K562 (cell line): ENCODE data around the gene LZTR1. TPM values are rescaled to one million over a fixed set of nuclear protein-coding genes. Genes with fewer than 3 reads are reported as not detected.
A peak's percentile ranks its signal among the peaks of the same experiment; 100 is the strongest.

Source experiments
- ARHGAP35 ChIP-seq: fragments of 450-650 bp; IDR thresholded peaks from 2 replicates; pipeline ENCODE4 v1.6.1; 2018; ENCODE audit not compliant: partially characterized antibody
- ARID1B ChIP-seq: fragments of 450-650 bp; IDR thresholded peaks from 2 replicates; pipeline ENCODE4 v1.6.1; 2016; ENCODE audit warnings: antibody characterized with exemption, mild to moderate bottlenecking, inconsistent platforms
- BMI1 ChIP-seq: fragments of 150-350 bp; IDR thresholded peaks from 2 replicates; pipeline ENCODE4 v1.6.1; 2014; ENCODE audit warnings: low read length
- BRD9 ChIP-seq: fragments of 450-650 bp; IDR thresholded peaks from 2 replicates; pipeline ENCODE4 v1.6.1; 2018; ENCODE audit warnings: low read depth; ENCODE audit not compliant: partially characterized antibody
- CREB1 ChIP-seq, 2 experiments: sonication (generic) in 1 of 2; formaldehyde crosslinking in 1 of 2; IDR thresholded peaks; 2 replicates each; pipeline versions ENCODE4 v1.6.1 to v1.8.0; 2012 to 2022; ENCODE audit warnings: inconsistent platforms in 1 of 2, mild to moderate bottlenecking in 1 of 2, missing genetic modification reagents in 1 of 2, moderate library complexity in 1 of 2
- ELF1 ChIP-seq: fragments of 200-800 bp; sonication (Bioruptor generic); IDR thresholded peaks from 2 replicates; pipeline ENCODE4 v1.6.1; 2016; ENCODE audit warnings: missing genetic modification characterization, missing compliant biosample characterization
- EP300 ChIP-seq: IDR thresholded peaks from 2 replicates; pipeline ENCODE4 v1.6.1; 2012; ENCODE audit warnings: low read length, improper control_type of control experiment
- FIP1L1 ChIP-seq: fragments of 200-400 bp; formaldehyde crosslinking; IDR thresholded peaks from 2 replicates; pipeline ENCODE4 v1.6.1; 2018; ENCODE audit warnings: mild to moderate bottlenecking, low read depth, low read length; ENCODE audit not compliant: poor library complexity, severe bottlenecking
- HOXB6 ChIP-seq: fragments of 250-450 bp; sonication (Bioruptor Pico); IDR thresholded peaks from 2 replicates; pipeline ENCODE4 v1.5.1; 2022; ENCODE audit warnings: mild to moderate bottlenecking, borderline replicate concordance
- LCOR ChIP-seq: sonication (generic); formaldehyde crosslinking; IDR thresholded peaks from 2 replicates; pipeline ENCODE4 v1.8.0; 2022; ENCODE audit warnings: mild to moderate bottlenecking, missing genetic modification reagents
- NBN ChIP-seq: fragments of 450-650 bp; IDR thresholded peaks from 2 replicates; pipeline ENCODE4 v1.6.1; 2016; ENCODE audit warnings: low read depth, mild to moderate bottlenecking
- PHTF2 ChIP-seq: fragments of 250-450 bp; sonication (Bioruptor Pico); IDR thresholded peaks from 2 replicates; pipeline ENCODE4 v1.5.0; 2021; ENCODE audit warnings: mild to moderate bottlenecking
- POLR2A ChIP-seq: fragments of 450-650 bp; conservative IDR thresholded peaks from 2 replicates; pipeline ENCODE4 v1.6.1; 2016
- POLR3A ChIP-seq: IDR thresholded peaks from 2 replicates; pipeline ENCODE4 v1.6.1; 2011; ENCODE audit warnings: borderline replicate concordance, mild to moderate bottlenecking, moderate library complexity; ENCODE audit not compliant: insufficient read length, insufficient read depth; ENCODE audit errors: extremely low read depth
- PRPF4 ChIP-seq: fragments of 200-400 bp; formaldehyde crosslinking; IDR thresholded peaks from one replicate; pipeline ENCODE4 v1.6.1; 2017; ENCODE audit warnings: low read length, low read depth, mild to moderate bottlenecking; ENCODE audit not compliant: insufficient read depth, poor library complexity, severe bottlenecking
- PTBP1 ChIP-seq: fragments of 200-400 bp; formaldehyde crosslinking; IDR thresholded peaks from 2 replicates; pipeline ENCODE4 v1.6.1; 2017; ENCODE audit warnings: low read depth, low read length
- SAP30 ChIP-seq: fragments of 200-600 bp; sonication (generic); IDR thresholded peaks from 2 replicates; pipeline ENCODE4 v1.6.1; 2012; ENCODE audit warnings: borderline replicate concordance, low read depth, mild to moderate bottlenecking, moderate library complexity, low read length, control low read depth, inconsistent platforms; ENCODE audit not compliant: insufficient read depth, poor library complexity, severe bottlenecking
- SMARCC2 ChIP-seq: fragments of 450-650 bp; IDR thresholded peaks from 2 replicates; pipeline ENCODE4 v1.6.1; 2017; ENCODE audit warnings: antibody characterized with exemption, moderate library complexity, mild to moderate bottlenecking, low read depth
- SRF ChIP-seq, 2 experiments: fragments of 250-450, 450-650 bp in 1 of 2; sonication (Bioruptor Pico) in 1 of 2; sonication (generic) in 1 of 2; formaldehyde crosslinking; IDR thresholded peaks; 2 replicates each; pipeline versions ENCODE4 v1.5.0 to v1.5.1; 2020 to 2022; ENCODE audit warnings: mild to moderate bottlenecking in 1 of 2, missing genetic modification reagents in 1 of 2
- STAT5A ChIP-seq: IDR thresholded peaks from 2 replicates; pipeline ENCODE4 v1.6.1; 2012; ENCODE audit warnings: low read length, inconsistent platforms, borderline replicate concordance
- TEAD2 ChIP-seq: fragments of 450-650 bp; IDR thresholded peaks from 2 replicates; pipeline ENCODE4 v1.6.1; 2016; ENCODE audit warnings: missing genetic modification characterization, control low read depth, missing compliant biosample characterization
- TGIF2 ChIP-seq: sonication (generic); formaldehyde crosslinking; IDR thresholded peaks from 2 replicates; pipeline ENCODE4 v1.8.1; 2022; ENCODE audit warnings: mild to moderate bottlenecking, missing genetic modification reagents, moderate library complexity
- THRAP3 ChIP-seq: fragments of 450-650 bp; IDR thresholded peaks from 2 replicates; pipeline ENCODE4 v1.6.1; 2016; ENCODE audit warnings: mild to moderate bottlenecking, inconsistent platforms, borderline replicate concordance
- ZFP36 ChIP-seq: fragments of 150-350 bp; IDR thresholded peaks from 2 replicates; pipeline ENCODE4 v1.6.1; 2018; ENCODE audit warnings: low read length, low read depth; ENCODE audit not compliant: partially characterized antibody
- ZNF354B ChIP-seq: fragments of 250-450 bp; sonication (Bioruptor Pico); IDR thresholded peaks from 2 replicates; pipeline ENCODE4 v1.4.0; 2020
- ZNF384 ChIP-seq: IDR thresholded peaks from 2 replicates; pipeline ENCODE4 v1.6.1; 2012; ENCODE audit warnings: low read depth, low read length, improper control_type of control experiment
- ZNF79 ChIP-seq: fragments of 250-450 bp; sonication (Bioruptor Pico); IDR thresholded peaks from 2 replicates; pipeline ENCODE4 v1.4.0; 2020; ENCODE audit warnings: low read depth, mild to moderate bottlenecking, moderate library complexity
- polyA plus RNA-seq, 8 experiments: library from polyadenylated mRNA; depleted of rRNA in 4 of 8; stranded (reverse) in 5 of 8; unstranded in 3 of 8; fragments of >200 nt; fragmentation: Nextera tagmentation in 2 of 8; fragmentation: Illumina TruSeq in 1 of 8; extraction: Ambion mirVana in 2 of 8; extraction: Trizol in 1 of 8; gene quantifications; 2 replicates each; pipeline versions ENCODE4 v1.2.1 to v1.2.3, GENCODE V29; 2011 to 2014; ENCODE audit warnings: inconsistent platforms in 1 of 8, missing spikeins in 1 of 8
- total RNA-seq, 7 experiments: library from RNA; depleted of rRNA in 6 of 7; stranded (reverse); fragments of >200 nt in 6 of 7; fragmentation: Illumina TruSeq in 2 of 7; extraction: Trizol in 2 of 7; gene quantifications; 2 replicates each; pipeline versions ENCODE4 v1.2.1 to v1.2.3, GENCODE V29; 2011 to 2021; ENCODE audit warnings: low replicate concordance in 1 of 7
- TF ChIP-seq, protein P1 (sequence below): fragments of 450-650 bp; conservative IDR thresholded peaks from 2 replicates; pipeline ENCODE4 v1.6.1; 2016; ENCODE audit warnings: missing genetic modification characterization, low read depth, mild to moderate bottlenecking, missing compliant biosample characterization, moderate library complexity
- TF ChIP-seq, protein P2 (sequence below): fragments of 250-450 bp; sonication (Bioruptor Pico); IDR thresholded peaks from 2 replicates; pipeline ENCODE4 v1.8.0; 2022; ENCODE audit warnings: moderate library complexity, mild to moderate bottlenecking, inconsistent platforms

The LZTR1 gene
- total and polyA plus RNA-seq, 9 of the 15 experiments (the other 6 are each of a cell fraction or from before 2014, with no cell fraction given), result 2.2 to 135 (median 63.0) TPM

DNA sequence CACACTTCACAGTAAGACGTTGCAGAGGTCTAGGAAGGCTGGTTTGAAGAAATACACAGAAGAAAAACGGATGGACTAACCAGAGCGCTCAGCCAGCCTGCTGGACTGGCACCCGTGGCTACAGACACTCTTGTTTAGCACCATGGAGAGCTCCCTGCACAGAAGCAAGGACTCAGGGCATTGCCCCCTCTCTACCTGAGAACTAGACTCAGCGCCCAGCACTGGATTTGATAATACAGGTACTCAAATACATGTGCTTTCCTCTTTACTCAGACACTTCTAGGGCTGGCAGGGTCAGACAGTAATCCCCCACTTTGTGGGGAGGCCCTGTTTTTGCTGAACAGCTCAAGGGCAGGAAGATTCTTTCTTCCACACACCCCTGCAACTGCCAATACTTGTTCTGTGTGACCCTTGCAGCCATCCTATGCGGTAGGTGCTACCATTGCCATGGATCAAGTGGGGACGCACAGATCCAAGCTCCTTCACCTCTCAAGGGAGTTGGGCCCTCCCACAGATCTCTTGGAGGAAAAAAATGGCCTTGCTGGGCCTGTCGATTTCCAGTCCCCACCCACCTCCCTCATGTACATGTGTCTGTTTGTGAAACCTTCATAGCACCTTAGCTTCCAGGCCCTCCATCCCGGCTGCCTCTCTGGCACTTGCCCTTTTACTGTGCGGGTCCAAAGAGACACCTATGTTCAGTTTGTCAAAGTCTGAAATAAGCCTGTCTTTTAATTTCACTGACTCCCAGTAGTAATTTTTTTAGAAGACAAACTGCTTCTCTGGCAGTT lies 27.7 kb downstream of the LZTR1 start (continued):
- TF ChIP-seq FIP1L1 (no peak), ARID1B (no peak), PHTF2 (no peak), CREB1 (IDR thresholded peaks at IDR 0.05) (no peak), CREB1 (CRISPR knock-in tag; IDR thresholded peaks at IDR 0.05) (no peak), LCOR (CRISPR knock-in tag) (no peak), PTBP1 (no peak), PRPF4 (no peak), TEAD2 (tag) (no peak), POLR2A (no peak), THRAP3 (no peak), SMARCC2 (no peak), ELF1 (tag) (no peak), BMI1 (no peak), TGIF2 (CRISPR knock-in tag) (no peak), POLR3A (no peak), SAP30 (peak; percentile 43), ZFP36 (no peak), STAT5A (no peak), ARHGAP35 (no peak), HOXB6 (CRISPR knock-in tag) (no peak), BRD9 (no peak), ZNF79 (CRISPR knock-in tag) (no peak), ZNF384 (no peak), SRF (CRISPR knock-in tag; IDR thresholded peaks at IDR 0.05) (peak in 1 of 2 experiments; percentile 59; a peak in 1 of 4 replicates), EP300 (no peak), ZNF354B (no peak), NBN (no peak)
- TF ChIP-seq, protein P1, sequence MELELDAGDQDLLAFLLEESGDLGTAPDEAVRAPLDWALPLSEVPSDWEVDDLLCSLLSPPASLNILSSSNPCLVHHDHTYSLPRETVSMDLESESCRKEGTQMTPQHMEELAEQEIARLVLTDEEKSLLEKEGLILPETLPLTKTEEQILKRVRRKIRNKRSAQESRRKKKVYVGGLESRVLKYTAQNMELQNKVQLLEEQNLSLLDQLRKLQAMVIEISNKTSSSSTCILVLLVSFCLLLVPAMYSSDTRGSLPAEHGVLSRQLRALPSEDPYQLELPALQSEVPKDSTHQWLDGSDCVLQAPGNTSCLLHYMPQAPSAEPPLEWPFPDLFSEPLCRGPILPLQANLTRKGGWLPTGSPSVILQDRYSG (tag), result no peak
- TF ChIP-seq, protein P2, sequence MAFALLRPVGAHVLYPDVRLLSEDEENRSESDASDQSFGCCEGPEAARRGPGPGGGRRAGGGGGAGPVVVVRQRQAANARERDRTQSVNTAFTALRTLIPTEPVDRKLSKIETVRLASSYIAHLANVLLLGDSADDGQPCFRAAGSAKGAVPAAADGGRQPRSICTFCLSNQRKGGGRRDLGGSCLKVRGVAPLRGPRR (CRISPR knock-in tag), result 0 out of 2 replicates have a peak, but pooled peaks have one; percentile 78
